K562 (cell line): ENCODE data around the gene IGF1R. TPM values are rescaled to one million over a fixed set of nuclear protein-coding genes. Genes with fewer than 3 reads are reported as not detected.
A peak's percentile ranks its signal among the peaks of the same experiment; 100 is the strongest.

ENCODE experiments used
- ATAC-seq: fragments of 200-7000 bp; cut with Tn5 transposase; 3 replicates; pipeline ENCODE4 v1.9.1; 2020; ENCODE audit warnings: moderate library complexity
- BruUV-seq: library from RNA; stranded (reverse); fragments of 400-500 nt; replicated peaks from 2 replicates; lab custom pipeline; 2021; lab: Mats Ljungman, UMichigan
- CTCF ChIA-PET: fragments of 300-600 bp; formaldehyde crosslinking; extraction: SDS; loops from one replicate; lab custom pipeline; 2021; ENCODE audit warnings: low intra/inter-chr PET ratio; lab: Yijun Ruan, JAX
- POLR2A ChIA-PET: fragments of 300-600, 350-650 bp; sonication (Branson Sonifier 250); formaldehyde crosslinking; extraction: SDS; loops from one replicate; lab custom pipeline; 2021; ENCODE audit warnings: antibody characterized with exemption, inconsistent platforms; lab: Yijun Ruan, JAX
- DNase-seq, 4 experiments: peaks; one replicate each; pipeline versions ENCODE4 v3.0.0 to v3.0.0-alpha.2; 2011 to 2018; ENCODE audit warnings: low spot score in 3 of 4, mixed read lengths in 3 of 4; ENCODE audit errors: extremely low read depth in 1 of 4
- FAIRE-seq: peaks from 2 replicates; lab custom pipeline; 2011; peaks lifted over from hg19 to GRCh38; lab: Jason Lieb, UNC
- H2AFZ ChIP-seq: 2 replicates; pipeline ENCODE4 v1.6.0; 2011; ENCODE audit warnings: low read depth, low read length, control low read depth, inconsistent platforms
- H3K27ac ChIP-seq: fragments of 200-600 bp; 3 replicates; pipeline ENCODE4 v1.8.0; 2011; ENCODE audit warnings: low read depth, mild to moderate bottlenecking, control low read depth, inconsistent platforms, low read length, moderate library complexity, mixed read lengths; ENCODE audit errors: extremely low read depth
- H3K27me3 ChIP-seq, 2 experiments: fragments of 300-600 bp in 1 of 2; 2 replicates in 1 of 2; 3 replicates in 1 of 2; pipeline versions ENCODE4 v1.6.0 to v1.8.0; 2011; ENCODE audit warnings: inconsistent platforms in 2 of 2, low read length in 2 of 2, mild to moderate bottlenecking in 1 of 2, mixed read lengths in 1 of 2, moderate library complexity in 1 of 2; ENCODE audit not compliant: control insufficient read depth in 2 of 2, insufficient read depth in 2 of 2
- H3K36me3 ChIP-seq: fragments of 300-600 bp; 3 replicates; pipeline ENCODE4 v1.8.0; 2011; ENCODE audit warnings: mild to moderate bottlenecking, low read length, inconsistent platforms; ENCODE audit not compliant: control insufficient read depth, insufficient read depth
- H3K4me1 ChIP-seq, 2 experiments: fragments of 200-600 bp in 1 of 2; replicated peaks in 1 of 2; 2 replicates in 1 of 2; 3 replicates in 1 of 2; pipeline versions ENCODE4 v1.5.1 to v1.8.0; 2011; ENCODE audit warnings: inconsistent platforms in 2 of 2, low read length in 2 of 2, mild to moderate bottlenecking in 1 of 2, mixed read lengths in 1 of 2, moderate library complexity in 1 of 2; ENCODE audit not compliant: control insufficient read depth in 2 of 2, insufficient read depth in 2 of 2
- H3K4me2 ChIP-seq: 2 replicates; pipeline ENCODE4 v1.6.1; 2011; ENCODE audit warnings: low read length, control low read depth, inconsistent platforms, mixed read lengths; ENCODE audit not compliant: insufficient read depth
- H3K4me3 ChIP-seq: fragments of 200-600 bp; sonication (generic), shearing (Covaris generic); 2 replicates; pipeline ENCODE4 v1.5.1; 2016; ENCODE audit warnings: control low read depth, inconsistent platforms
- H3K79me2 ChIP-seq: fragments of 200-600 bp; 3 replicates; pipeline ENCODE4 v1.8.0; 2011; ENCODE audit warnings: low read length, inconsistent platforms; ENCODE audit not compliant: control insufficient read depth, insufficient read depth
- H3K9ac ChIP-seq, 2 experiments: 2 replicates each; pipeline versions ENCODE4 v1.6.0 to v1.6.1; 2011; ENCODE audit warnings: low read depth in 2 of 2, low read length in 2 of 2, control low read depth in 1 of 2, inconsistent platforms in 1 of 2, mild to moderate bottlenecking in 1 of 2, mixed read lengths in 1 of 2; ENCODE audit not compliant: insufficient read depth in 1 of 2
- H3K9me1 ChIP-seq: one replicate; pipeline ENCODE4 v1.6.0; 2011; ENCODE audit warnings: inconsistent platforms, mild to moderate bottlenecking, low read length, moderate library complexity; ENCODE audit not compliant: control insufficient read depth, insufficient read depth
- H3K9me3 ChIP-seq: replicated peaks from 2 replicates; pipeline ENCODE4 v1.5.1; 2011; ENCODE audit warnings: low read depth, low read length, inconsistent platforms; ENCODE audit not compliant: control insufficient read depth, insufficient read depth
- H4K20me1 ChIP-seq: replicated peaks from 2 replicates; pipeline ENCODE4 v1.6.1; 2011; ENCODE audit warnings: low read length, inconsistent platforms, mixed read lengths; ENCODE audit not compliant: control insufficient read depth, insufficient read depth
- CBFA2T3 ChIP-seq: fragments of 450-650 bp; IDR thresholded peaks from 2 replicates; pipeline ENCODE4 v1.6.1; 2017
- CTCF ChIP-seq, 3 experiments: IDR thresholded peaks in 2 of 3; conservative IDR thresholded peaks in 1 of 3; 2 replicates each; pipeline ENCODE4 v1.5.1; 2011 to 2012; ENCODE audit warnings: low read length in 3 of 3, mild to moderate bottlenecking in 3 of 3, control low read depth in 2 of 3, improper control_type of control experiment in 1 of 3, inconsistent platforms in 1 of 3, low read depth in 1 of 3, mixed read lengths in 1 of 3, moderate library complexity in 1 of 3; ENCODE audit not compliant: insufficient read depth in 2 of 3
- GABPB1 ChIP-seq: sonication (generic); formaldehyde crosslinking; IDR thresholded peaks from 2 replicates; pipeline ENCODE4 v1.8.0; 2022; ENCODE audit warnings: mild to moderate bottlenecking, missing genetic modification reagents
- JUN ChIP-seq, 2 experiments: sonication (generic) in 1 of 2; formaldehyde crosslinking in 1 of 2; IDR thresholded peaks; 2 replicates each; pipeline versions ENCODE4 v1.6.1 to v1.8.0; 2012 to 2022; ENCODE audit warnings: borderline replicate concordance in 2 of 2, mild to moderate bottlenecking in 2 of 2, improper control_type of control experiment in 1 of 2, low read depth in 1 of 2, low read length in 1 of 2, missing genetic modification reagents in 1 of 2
- KAT8 ChIP-seq: fragments of 450-650 bp; IDR thresholded peaks from 2 replicates; pipeline ENCODE4 v1.6.1; 2016; ENCODE audit warnings: low read depth, mild to moderate bottlenecking
- LEF1 ChIP-seq: fragments of 450-650 bp; IDR thresholded peaks from 2 replicates; pipeline ENCODE4 v1.6.1; 2016; ENCODE audit warnings: mild to moderate bottlenecking
- MECOM ChIP-seq: fragments of 250-450 bp; sonication (Bioruptor Pico); IDR thresholded peaks from 2 replicates; pipeline ENCODE4 v1.8.0; 2022; ENCODE audit warnings: inconsistent platforms
- MEIS2 ChIP-seq: fragments of 450-650 bp; IDR thresholded peaks from 2 replicates; pipeline ENCODE4 v1.6.1; 2014; ENCODE audit warnings: mild to moderate bottlenecking; ENCODE audit not compliant: partially characterized antibody
- NCOA6 ChIP-seq: fragments of 450-650 bp; IDR thresholded peaks from 2 replicates; pipeline ENCODE4 v1.6.1; 2017; ENCODE audit warnings: mild to moderate bottlenecking
- NFE2 ChIP-seq: IDR thresholded peaks from 2 replicates; pipeline ENCODE4 v1.6.1; 2014; ENCODE audit warnings: antibody characterized with exemption, low read depth
- SMAD1 ChIP-seq: fragments of 150-350 bp; IDR thresholded peaks from 2 replicates; pipeline ENCODE4 v1.6.1; 2014; ENCODE audit warnings: low read length, low read depth; ENCODE audit not compliant: partially characterized antibody
- SOX6 ChIP-seq: fragments of 450-650 bp; IDR thresholded peaks from 2 replicates; pipeline ENCODE4 v1.6.1; 2014; ENCODE audit warnings: mild to moderate bottlenecking
- ZBTB7A ChIP-seq: IDR thresholded peaks from 2 replicates; pipeline ENCODE4 v1.6.1; 2011; ENCODE audit warnings: low read depth, mild to moderate bottlenecking, low read length, moderate library complexity, borderline replicate concordance; ENCODE audit not compliant: control insufficient read depth
- ZNF347 ChIP-seq: fragments of 450-650 bp; formaldehyde crosslinking; IDR thresholded peaks from 2 replicates; pipeline ENCODE4 v1.4.0; 2020; ENCODE audit warnings: low read depth, mild to moderate bottlenecking, moderate library complexity
- ZNF639 ChIP-seq, 2 experiments: fragments of 200-800 bp in 1 of 2; sonication (Bioruptor generic) in 1 of 2; sonication (generic) in 1 of 2; formaldehyde crosslinking in 1 of 2; IDR thresholded peaks in 1 of 2; conservative IDR thresholded peaks in 1 of 2; 2 replicates each; pipeline versions ENCODE4 v1.5.0 to v1.6.1; 2016 to 2020; ENCODE audit warnings: missing compliant biosample characterization in 1 of 2, missing genetic modification characterization in 1 of 2, missing genetic modification reagents in 1 of 2
- ZNF668 ChIP-seq: fragments of 250-450 bp; sonication (Bioruptor Pico); IDR thresholded peaks from 2 replicates; pipeline ENCODE4 v1.8.0; 2022; ENCODE audit warnings: mild to moderate bottlenecking, inconsistent platforms
- WGBS: fragments of 100-300 bp; shearing (Covaris generic); methylation state at CpG from one replicate; pipeline ENCODE4 v1.1.6; 2016; ENCODE audit warnings: low coverage, mixed read lengths; ENCODE audit not compliant: insufficient coverage; ENCODE audit errors: missing lambda C conversion rate; 5-methylcytosine and 5-hydroxymethylcytosine counted together
- in situ Hi-C: fragments of 300-500 bp; cut with MboI; formaldehyde crosslinking; loops from 4 replicates; pipeline ENCODE4 v1.15.0; 2018; ENCODE audit warnings: inconsistent platforms, mixed read lengths
- intact Hi-C: fragments of 100-400 bp; cut with micrococcal nuclease; formaldehyde crosslinking; loops from 2 replicates; pipeline ENCODE4 v1.14.2; 2022
- polyA plus RNA-seq, 8 experiments: library from polyadenylated mRNA; depleted of rRNA in 4 of 8; stranded (reverse) in 5 of 8; unstranded in 3 of 8; fragments of >200 nt; fragmentation: Nextera tagmentation in 2 of 8; fragmentation: Illumina TruSeq in 1 of 8; extraction: Ambion mirVana in 2 of 8; extraction: Trizol in 1 of 8; gene quantifications; 2 replicates each; pipeline versions ENCODE4 v1.2.1 to v1.2.3, GENCODE V29; 2011 to 2014; ENCODE audit warnings: inconsistent platforms in 1 of 8, missing spikeins in 1 of 8
- total RNA-seq, 7 experiments: library from RNA; depleted of rRNA in 6 of 7; stranded (reverse); fragments of >200 nt in 6 of 7; fragmentation: Illumina TruSeq in 2 of 7; extraction: Trizol in 2 of 7; gene quantifications; 2 replicates each; pipeline versions ENCODE4 v1.2.1 to v1.2.3, GENCODE V29; 2011 to 2021; ENCODE audit warnings: low replicate concordance in 1 of 7
- TF ChIP-seq, protein P1 (sequence below): fragments of 250-450 bp; sonication (Bioruptor Pico); IDR thresholded peaks from 2 replicates; pipeline ENCODE4 v1.4.0; 2020; ENCODE audit warnings: mild to moderate bottlenecking, moderate library complexity

IGF1R gene
- total and polyA plus RNA-seq, 9 of the 15 experiments (the other 6 are each of a cell fraction or from before 2014, with no cell fraction given): 0.35 to 8.0 (median 1.6) TPM

DNA sequence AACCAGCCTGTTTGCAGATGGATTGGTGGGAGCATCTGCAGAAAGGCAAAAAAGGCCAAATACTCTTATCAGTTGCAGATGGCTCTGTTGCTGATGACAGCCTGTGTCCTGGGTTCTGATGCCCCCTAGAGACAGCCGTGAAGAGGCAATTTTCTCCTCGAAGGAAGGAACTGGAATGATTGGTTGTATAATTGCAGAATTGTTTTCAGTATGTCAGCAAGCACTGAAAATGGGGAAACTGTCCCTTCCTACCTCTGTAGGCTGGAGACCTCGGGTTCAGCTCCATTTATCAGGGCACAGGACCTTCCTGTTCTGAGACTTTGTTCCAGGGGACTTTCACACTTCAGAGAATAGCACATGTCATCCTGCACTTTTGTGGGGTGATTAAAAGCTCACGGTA is 256.2 kb downstream of the IGF1R start:
- no peak overlapping the region for H3K4me3 ChIP-seq
- no peaks in the 10 kb centered on the region for H3K9me1 ChIP-seq
- no peak overlapping the region for H2AFZ ChIP-seq
- H3K27ac ChIP-seq: no peak overlapping the region
- WGBS: 0% methylated on average over 4 of the region's 4 CpGs
- FAIRE-seq (peak; percentile 82), DNase-seq (peak; percentile 47 to 67 (median 53)), ATAC-seq (peak; percentile 88)
- in situ Hi-C loops: no loop called here
- intact Hi-C loops: loop anchor here (5.0 kb wide), 1 partner anchor 127 kb away; no protein-coding TSS in a partner anchor
- no TSS peak for BruUV-seq
- ChIA-PET CTCF (interaction anchor here (1.2 kb wide), 1 partner anchor 125 kb away, joined by 7 read pairs; no protein-coding TSS in a partner anchor), POLR2A (interaction anchor here (0.6 to 1.2 kb wide), 2 partner anchors 11 to 263 kb away, joined by 3 read pairs; no protein-coding TSS in a partner anchor)
- peaks cover 10 to 47% of the 10 kb centered on the region in 2 experiments for H3K27me3 ChIP-seq
- no peaks in the 10 kb centered on the region for H3K36me3 ChIP-seq
- peaks cover 11% of the 10 kb centered on the region; the same call in 1 of the 2 replicates for H4K20me1 ChIP-seq
- no peaks in the 10 kb centered on the region for H3K79me2 ChIP-seq
- H3K4me1 ChIP-seq: no peaks in the 10 kb centered on the region; a peak in 1 of 5 replicates
- no peaks in the 10 kb centered on the region for H3K9me3 ChIP-seq
- H3K9ac ChIP-seq: no peak overlapping the region
- no peak overlapping the region for H3K4me2 ChIP-seq
- TF ChIP-seq LEF1 (no peak), JUN (IDR thresholded peaks at IDR 0.05; ENCODE audit: borderline replicate concordance, low read depth, low read length) (no peak), JUN (CRISPR knock-in tag; IDR thresholded peaks at IDR 0.05; ENCODE audit: borderline replicate concordance) (no peak), CBFA2T3 (peak; percentile 42), MECOM (peak; percentile 53; the same call in 1 of the 2 replicates), SOX6 (no peak), CTCF (IDR thresholded peaks at IDR 0.05 in 2 of 3, conservative IDR thresholded peaks at IDR 0.05 in 1 of 3; ENCODE audit: insufficient read depth in 2 of 3, low read depth in 1 of 3, low read length in 3 of 3) (peak; percentile 64 to 78 (median 74)), SMAD1 (no peak), NFE2 (peak; percentile 24; the same call in 1 of the 2 replicates), MEIS2 (peak; percentile 39), KAT8 (no peak), GABPB1 (no peak), ZNF639 (CRISPR knock-in tag; conservative IDR thresholded peaks at IDR 0.05 in 1 of 2, IDR thresholded peaks at IDR 0.05 in 1 of 2) (no peak), ZBTB7A (no peak), ZNF668 (CRISPR knock-in tag) (no peak), ZNF347 (CRISPR knock-in tag) (no peak), NCOA6 (no peak)
- TF ChIP-seq, protein P1, sequence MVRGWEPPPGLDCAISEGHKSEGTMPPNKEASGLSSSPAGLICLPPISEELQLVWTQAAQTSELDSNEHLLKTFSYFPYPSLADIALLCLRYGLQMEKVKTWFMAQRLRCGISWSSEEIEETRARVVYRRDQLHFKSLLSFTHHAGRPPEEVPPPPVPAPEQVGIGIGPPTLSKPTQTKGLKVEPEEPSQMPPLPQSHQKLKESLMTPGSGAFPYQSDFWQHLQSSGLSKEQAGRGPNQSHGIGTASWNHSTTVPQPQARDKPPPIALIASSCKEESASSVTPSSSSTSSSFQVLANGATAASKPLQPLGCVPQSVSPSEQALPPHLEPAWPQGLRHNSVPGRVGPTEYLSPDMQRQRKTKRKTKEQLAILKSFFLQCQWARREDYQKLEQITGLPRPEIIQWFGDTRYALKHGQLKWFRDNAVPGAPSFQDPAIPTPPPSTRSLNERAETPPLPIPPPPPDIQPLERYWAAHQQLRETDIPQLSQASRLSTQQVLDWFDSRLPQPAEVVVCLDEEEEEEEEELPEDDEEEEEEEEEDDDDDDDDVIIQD (CRISPR knock-in tag): no peak
